ENCODE results near the gene ELP4.
"Not testable (repeated sequence)": the region's sequence is repeated elsewhere in the genome, so short reads cannot be mapped to it uniquely, and the experiment has no call there.

DNA sequence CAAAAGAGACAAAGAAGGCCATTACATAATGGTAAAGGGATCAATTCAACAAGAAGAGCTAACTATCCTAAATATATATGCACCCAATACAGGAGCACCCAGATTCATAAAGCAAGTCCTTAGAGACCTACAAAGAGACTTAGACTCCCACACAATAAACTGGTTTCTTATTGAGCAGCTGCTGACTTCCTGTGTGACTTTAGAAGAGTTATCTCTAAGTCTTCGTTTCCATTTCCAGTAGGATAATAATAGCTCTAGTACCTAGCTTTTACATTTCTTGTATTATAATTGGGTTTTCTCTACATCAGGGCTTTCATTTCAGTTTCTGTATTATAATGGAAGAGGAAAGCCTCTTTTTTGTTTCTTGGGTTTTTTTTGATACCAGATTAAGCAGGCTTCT lies 187.5 kb downstream of the ELP4 start:
- TF ChIP-seq, protein P1, sequence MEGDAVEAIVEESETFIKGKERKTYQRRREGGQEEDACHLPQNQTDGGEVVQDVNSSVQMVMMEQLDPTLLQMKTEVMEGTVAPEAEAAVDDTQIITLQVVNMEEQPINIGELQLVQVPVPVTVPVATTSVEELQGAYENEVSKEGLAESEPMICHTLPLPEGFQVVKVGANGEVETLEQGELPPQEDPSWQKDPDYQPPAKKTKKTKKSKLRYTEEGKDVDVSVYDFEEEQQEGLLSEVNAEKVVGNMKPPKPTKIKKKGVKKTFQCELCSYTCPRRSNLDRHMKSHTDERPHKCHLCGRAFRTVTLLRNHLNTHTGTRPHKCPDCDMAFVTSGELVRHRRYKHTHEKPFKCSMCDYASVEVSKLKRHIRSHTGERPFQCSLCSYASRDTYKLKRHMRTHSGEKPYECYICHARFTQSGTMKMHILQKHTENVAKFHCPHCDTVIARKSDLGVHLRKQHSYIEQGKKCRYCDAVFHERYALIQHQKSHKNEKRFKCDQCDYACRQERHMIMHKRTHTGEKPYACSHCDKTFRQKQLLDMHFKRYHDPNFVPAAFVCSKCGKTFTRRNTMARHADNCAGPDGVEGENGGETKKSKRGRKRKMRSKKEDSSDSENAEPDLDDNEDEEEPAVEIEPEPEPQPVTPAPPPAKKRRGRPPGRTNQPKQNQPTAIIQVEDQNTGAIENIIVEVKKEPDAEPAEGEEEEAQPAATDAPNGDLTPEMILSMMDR (IDR thresholded peaks at IDR 0.05; ENCODE audit: low read depth, low read length) = not testable (repeated sequence)
- TF ChIP-seq POLR2A (IDR thresholded peaks at IDR 0.05; ENCODE audit: extremely low read depth, insufficient read length) = not testable (repeated sequence)
- TF ChIP-seq, protein P2, sequence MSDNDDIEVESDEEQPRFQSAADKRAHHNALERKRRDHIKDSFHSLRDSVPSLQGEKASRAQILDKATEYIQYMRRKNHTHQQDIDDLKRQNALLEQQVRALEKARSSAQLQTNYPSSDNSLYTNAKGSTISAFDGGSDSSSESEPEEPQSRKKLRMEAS (IDR thresholded peaks at IDR 0.05; ENCODE audit: low read depth, low read length) = not testable (repeated sequence)

Measured in NB4 (cell line).